Muscle of leg (tissue), 11 donors: Measurements from ENCODE around the gene AKR1A1. TPM values are rescaled to one million over a fixed set of nuclear protein-coding genes. Genes with fewer than 3 reads are reported as not detected.
A peak's percentile ranks its signal among the peaks of the same experiment; 100 is the strongest.

Source experiments
- DNase-seq: peaks from one replicate; pipeline ENCODE4 v3.0.0; 2013
- H3K27ac ChIP-seq: one replicate; pipeline ENCODE4 v1.5.1; 2013; ENCODE audit warnings: mild to moderate bottlenecking, low read length, control low read depth
- H3K27me3 ChIP-seq: one replicate; pipeline ENCODE4 v1.6.1; 2013; ENCODE audit warnings: low read length; ENCODE audit not compliant: control insufficient read depth, insufficient read depth
- H3K36me3 ChIP-seq: one replicate; pipeline ENCODE4 v1.6.1; 2013; ENCODE audit warnings: low read length; ENCODE audit not compliant: control insufficient read depth, insufficient read depth
- H3K4me1 ChIP-seq: one replicate; pipeline ENCODE4 v1.6.1; 2013; ENCODE audit warnings: low read length; ENCODE audit not compliant: control insufficient read depth, insufficient read depth
- H3K4me3 ChIP-seq: one replicate; pipeline ENCODE4 v1.5.1; 2013; ENCODE audit warnings: low read length, control low read depth
- H3K9me3 ChIP-seq: replicated peaks from 2 replicates; pipeline ENCODE4 v1.6.1; 2013; ENCODE audit warnings: low read depth, low read length; ENCODE audit not compliant: control insufficient read depth
- WGBS: methylation state at CpG from one replicate; pipeline ENCODE4 v1.1.5; 2013; ENCODE audit warnings: missing lambda C conversion rate; ENCODE audit not compliant: insufficient coverage; 5-methylcytosine and 5-hydroxymethylcytosine counted together
- polyA plus RNA-seq, 8 donors: library from polyadenylated mRNA; unstranded; fragments of 120-200 nt; gene quantifications; one replicate each; pipeline versions ENCODE4 v1.2.1 to v1.2.3, GENCODE V29; 2013; ENCODE audit warnings: inconsistent platforms in 1 of 8, low replicate concordance in 1 of 8; ENCODE audit not compliant: insufficient read length in 8 of 8, insufficient read depth in 1 of 8
- total RNA-seq: library from RNA; stranded (reverse); fragments of 120-200 nt; gene quantifications from one replicate; pipeline ENCODE4 v1.2.4, GENCODE V29; 2013

The AKR1A1 gene
- total and polyA plus RNA-seq, 9 donors: 78.3 to 114 (median 93.2) TPM

DNA sequence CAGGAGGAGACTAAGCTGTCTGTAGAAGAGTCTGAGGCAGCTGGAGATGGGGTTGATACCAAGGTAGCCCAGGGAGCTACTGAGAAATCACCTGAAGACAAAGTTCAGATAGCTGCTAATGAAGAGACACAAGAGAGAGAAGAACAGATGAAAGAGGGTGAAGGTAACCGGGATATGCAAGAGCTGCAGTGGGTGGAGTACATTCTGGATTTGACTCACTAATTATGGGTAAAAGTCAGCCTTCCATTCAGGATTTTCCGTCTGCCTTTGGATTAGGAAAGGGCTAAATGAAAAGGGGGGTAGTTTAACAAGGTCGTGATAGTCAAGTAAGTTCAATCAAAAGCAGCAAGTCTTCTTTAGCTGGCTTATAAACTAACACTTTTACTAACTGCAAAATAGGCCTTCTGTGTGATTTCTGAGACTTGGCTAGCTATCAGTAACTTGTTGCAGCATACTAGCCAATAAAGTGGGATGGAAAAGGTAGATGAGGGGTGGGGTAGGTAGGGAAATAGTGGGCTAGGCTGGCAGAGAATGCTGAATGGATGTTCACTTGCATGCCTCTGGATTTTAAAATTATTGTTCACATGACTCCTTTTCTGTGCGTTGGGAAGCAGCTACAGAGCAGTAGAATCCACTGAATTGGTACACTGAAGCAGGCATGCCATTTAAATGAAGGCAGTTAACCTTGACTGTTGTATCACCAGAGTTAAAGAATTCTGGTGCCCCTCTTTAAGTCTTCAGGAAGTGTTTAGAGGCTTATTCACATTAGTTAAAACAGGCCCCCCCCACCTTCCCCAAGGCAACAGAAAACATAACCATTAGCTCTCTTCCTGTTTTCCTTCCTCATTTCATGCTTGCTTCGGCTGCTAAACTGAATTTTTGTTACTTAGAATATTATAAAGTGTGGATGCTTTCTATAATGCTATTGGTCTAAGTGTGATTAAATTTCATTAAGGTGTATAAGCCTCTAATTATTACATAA lies 57.8 kb downstream of the AKR1A1 start:
- Histone ChIP-seq H3K27me3 (no peaks in the 10 kb centered on the region), H3K4me1 (no peaks in the 10 kb centered on the region), H3K4me3 (no peak overlapping the region), H3K36me3 (peaks cover 42% of the 10 kb centered on the region), H3K9me3 (no peaks in the 10 kb centered on the region), H3K27ac (no peak overlapping the region)
- peak; percentile 36 for DNase-seq
- 91% methylated on average over 2 of the region's 5 CpGs for WGBS

DNA sequence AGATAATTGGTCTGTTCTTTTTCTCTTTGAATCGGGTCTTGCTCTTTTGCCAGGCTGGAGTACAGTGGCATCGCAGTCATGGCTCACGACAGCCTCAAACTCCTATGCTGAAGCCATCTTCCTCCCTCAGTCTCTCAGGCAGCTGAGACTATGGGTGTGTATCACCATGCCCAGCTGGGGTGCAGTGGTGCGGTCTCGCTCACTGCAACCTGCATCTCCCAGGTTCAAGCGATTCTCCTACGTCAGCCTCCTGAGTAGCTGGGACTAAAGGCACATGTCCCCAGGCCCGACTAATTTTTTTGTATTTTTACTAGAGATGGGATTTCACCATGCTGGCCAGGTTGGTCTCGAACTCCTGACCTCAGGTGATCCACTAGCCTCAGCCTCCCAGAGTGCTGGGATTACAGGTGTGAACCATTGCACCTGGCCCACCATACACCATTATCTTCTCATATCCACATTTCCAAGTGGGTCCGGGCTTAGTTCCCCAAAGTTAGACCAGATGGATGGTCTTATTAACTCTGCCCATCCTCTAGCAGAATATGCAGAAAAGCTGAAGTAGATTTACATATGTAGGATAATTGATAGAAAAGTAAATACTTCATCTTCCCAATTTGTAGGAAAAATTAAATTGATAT lies 60.1 kb downstream of the AKR1A1 start:
- Histone ChIP-seq H3K27me3 (no peaks in the 10 kb centered on the region), H3K4me3 (no peak overlapping the region), H3K4me1 (no peaks in the 10 kb centered on the region), H3K27ac (no peak overlapping the region), H3K9me3 (no peaks in the 10 kb centered on the region), H3K36me3 (peaks cover 61% of the 10 kb centered on the region)
- no peak for DNase-seq
- 89% methylated on average over 3 of the region's 10 CpGs for WGBS

DNA sequence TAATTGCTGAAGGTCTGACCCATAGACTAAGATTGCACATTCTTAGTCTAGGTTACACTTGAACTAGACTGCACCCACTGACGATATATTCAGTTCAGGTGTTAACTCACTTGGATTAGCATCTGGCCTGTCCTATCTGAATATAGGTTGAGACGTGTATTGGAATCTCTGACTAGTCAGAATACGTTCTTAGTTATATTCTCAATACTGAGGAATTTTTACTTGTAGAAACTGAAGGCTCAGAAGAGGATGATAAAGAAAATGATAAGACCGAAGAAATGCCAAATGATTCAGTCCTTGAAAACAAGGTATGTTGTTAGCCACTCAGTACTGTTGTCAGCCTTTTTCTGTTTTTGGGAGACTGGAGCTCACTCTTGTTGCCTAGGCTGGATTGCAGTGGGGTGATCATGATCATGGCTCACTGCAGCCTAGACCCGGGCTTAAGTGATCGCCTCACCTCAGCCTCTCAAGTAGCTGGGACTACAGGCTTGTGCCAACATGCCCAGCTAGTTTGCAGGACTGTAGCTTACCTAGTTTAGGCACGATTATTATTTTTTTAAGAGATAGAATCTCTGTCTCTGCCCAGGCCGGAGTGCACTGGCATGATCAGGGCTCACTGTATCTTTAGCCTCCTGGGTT lies 62.4 kb downstream of the AKR1A1 start:
- 77% methylated on average over 5 of the region's 8 CpGs for WGBS
- Histone ChIP-seq H3K4me3 (no peak overlapping the region), H3K4me1 (no peaks in the 10 kb centered on the region), H3K9me3 (no peaks in the 10 kb centered on the region), H3K27ac (no peak overlapping the region), H3K27me3 (no peaks in the 10 kb centered on the region), H3K36me3 (peaks cover 68% of the 10 kb centered on the region)
- no peak for DNase-seq

DNA sequence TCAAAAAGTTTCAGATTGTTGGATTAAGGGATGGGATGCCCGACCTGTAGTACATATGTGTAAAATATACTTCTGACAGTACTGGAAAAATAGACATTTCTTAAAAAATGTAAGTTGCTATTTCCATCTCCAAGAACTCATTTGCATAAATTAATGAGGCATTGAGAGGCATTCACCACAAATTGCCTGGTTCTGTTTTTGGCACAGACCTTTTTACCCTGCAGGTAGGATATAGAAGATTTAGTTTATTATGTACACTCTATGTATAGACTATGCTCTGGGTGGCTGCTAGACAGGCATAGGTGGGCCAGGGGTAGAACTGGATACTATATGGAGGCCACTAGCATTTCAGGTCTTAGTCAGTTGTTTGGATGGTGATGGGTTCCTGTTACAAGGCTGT lies 65.3 kb downstream of the AKR1A1 start:
- DNase-seq: no peak
- no peak overlapping the region for H3K4me3 ChIP-seq
- no peaks in the 10 kb centered on the region for H3K9me3 ChIP-seq
- WGBS: no CpG with 5 or more reads among the region's 1 CpG
- H3K27ac ChIP-seq: no peak overlapping the region
- peaks cover 72% of the 10 kb centered on the region for H3K36me3 ChIP-seq
- no peaks in the 10 kb centered on the region for H3K27me3 ChIP-seq
- no peaks in the 10 kb centered on the region for H3K4me1 ChIP-seq

DNA sequence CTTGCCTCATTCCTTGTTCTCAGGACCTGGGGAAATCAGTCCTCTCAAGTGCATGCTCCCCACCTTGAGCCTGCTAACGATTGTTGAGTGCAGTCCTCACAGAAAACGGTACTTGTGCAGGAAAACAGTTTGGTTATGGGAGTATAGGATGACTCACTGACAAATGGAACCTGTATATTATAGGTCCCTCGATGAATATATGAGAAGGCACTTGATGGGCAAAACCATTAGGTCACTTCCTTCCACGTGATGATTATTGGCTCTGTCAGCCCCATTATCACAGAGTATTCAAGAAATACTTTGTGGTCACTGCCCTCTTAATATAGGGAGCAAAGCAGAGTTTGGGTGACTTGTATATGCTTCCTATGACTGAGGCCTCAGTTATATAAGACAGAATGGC lies 67.0 kb downstream of the AKR1A1 start:
- no peak for DNase-seq
- Histone ChIP-seq H3K27me3 (no peaks in the 10 kb centered on the region), H3K27ac (no peak overlapping the region), H3K9me3 (no peaks in the 10 kb centered on the region), H3K36me3 (peaks cover 73% of the 10 kb centered on the region), H3K4me1 (peaks cover 5% of the 10 kb centered on the region), H3K4me3 (no peak overlapping the region)
- 75% methylated on average over 2 of the region's 4 CpGs for WGBS

DNA sequence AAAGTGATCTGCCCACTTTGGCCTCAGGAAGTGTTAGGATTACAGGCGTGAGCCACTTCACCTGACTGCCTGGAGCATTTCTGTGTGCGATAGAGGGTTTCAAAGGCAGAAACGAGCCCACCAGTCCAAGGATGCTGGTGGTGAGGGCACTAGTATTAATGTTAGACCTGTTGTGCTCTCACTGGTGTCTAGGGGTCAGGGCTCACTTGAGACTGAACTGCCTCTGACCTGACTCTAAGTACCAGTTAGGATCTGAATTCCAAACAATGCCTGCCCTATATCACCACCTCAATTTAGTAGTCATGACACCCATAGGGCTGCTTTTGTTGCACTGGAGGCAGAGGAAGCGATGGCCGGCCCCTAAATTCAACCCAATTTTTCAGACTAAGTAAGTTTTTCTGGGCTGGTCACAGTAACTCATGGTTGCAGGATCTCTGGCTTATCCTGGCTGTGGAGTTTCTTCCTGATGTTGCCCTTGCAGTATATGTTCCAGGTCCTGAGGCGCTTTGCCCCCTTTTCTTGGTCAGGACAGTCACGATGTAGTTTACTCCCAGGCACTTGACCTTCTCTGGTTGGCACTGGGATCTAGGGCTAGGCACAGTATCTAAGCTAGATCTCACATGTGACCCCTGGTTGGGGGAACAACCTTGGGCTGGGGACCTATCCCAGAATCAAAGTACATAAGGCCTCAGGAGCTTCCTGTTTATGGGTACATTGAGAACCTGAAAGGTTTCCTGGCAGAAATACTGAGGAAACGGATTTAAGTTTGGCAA lies 68.7 kb downstream of the AKR1A1 start:
- no peak overlapping the region for H3K27ac ChIP-seq
- H3K27me3 ChIP-seq: no peaks in the 10 kb centered on the region
- DNase-seq: no peak
- peaks cover 15% of the 10 kb centered on the region for H3K4me1 ChIP-seq
- no peaks in the 10 kb centered on the region for H3K9me3 ChIP-seq
- peaks cover 64% of the 10 kb centered on the region for H3K36me3 ChIP-seq
- H3K4me3 ChIP-seq: no peak overlapping the region
- WGBS: 81% methylated on average over 4 of the region's 8 CpGs

Other genes starting within 250 kb of the AKR1A1 start
- 2.6 TPM for gene HPDL, start 223.9 kb upstream of the AKR1A1 start, total RNA-seq
- gene HPDL, start 223.9 kb upstream of the AKR1A1 start, polyA plus RNA-seq: 1 to 10 TPM; 1.3 to 2.5 (median 1.8) TPM
- gene TOE1, start 210.7 kb upstream of the AKR1A1 start, total RNA-seq: 6.8 TPM
- gene TOE1, start 210.7 kb upstream of the AKR1A1 start, polyA plus RNA-seq: 1 to 10 TPM; 6.8 to 9.9 (median 7.8) TPM
- gene MUTYH, start 210.4 kb upstream of the AKR1A1 start, total RNA-seq: 19.7 TPM
- 10 to 100 TPM; 13.9 to 25.3 (median 15.7) TPM for gene MUTYH, start 210.4 kb upstream of the AKR1A1 start, polyA plus RNA-seq
- gene TESK2, start 59.7 kb upstream of the AKR1A1 start, total RNA-seq: 2.2 TPM
- 1 to 10 TPM; 1.3 to 3.1 (median 1.9) TPM for gene TESK2, start 59.7 kb upstream of the AKR1A1 start, polyA plus RNA-seq
- gene CCDC163, start 50.8 kb upstream of the AKR1A1 start, total RNA-seq: 2.8 TPM
- 1 to 10 TPM in 7 of 8 donors, under 1 TPM in 1; 0.74 to 3.6 (median 2.0) TPM for gene CCDC163, start 50.8 kb upstream of the AKR1A1 start, polyA plus RNA-seq
- 4.6 TPM for gene MMACHC, start 50.5 kb upstream of the AKR1A1 start, total RNA-seq
- 1 to 10 TPM; 6.1 to 9.4 (median 7.4) TPM for gene MMACHC, start 50.5 kb upstream of the AKR1A1 start, polyA plus RNA-seq
- 223 TPM for gene PRDX1, start 28.9 kb upstream of the AKR1A1 start, total RNA-seq
- gene PRDX1, start 28.9 kb upstream of the AKR1A1 start, polyA plus RNA-seq: 100 to 1,000 TPM; 159 to 216 (median 171) TPM
- gene NASP, start 33.2 kb downstream of the AKR1A1 start, total RNA-seq: 56.4 TPM
- gene NASP, start 33.2 kb downstream of the AKR1A1 start, polyA plus RNA-seq: 100 to 1,000 TPM; 139 to 188 (median 160) TPM
- 1.2 TPM for gene CCDC17, start 73.2 kb downstream of the AKR1A1 start, total RNA-seq
- 1 to 10 TPM in 5 of 8 donors, under 1 TPM in 3; 0.71 to 2.0 (median 1.5) TPM for gene CCDC17, start 73.2 kb downstream of the AKR1A1 start, polyA plus RNA-seq
- gene GPBP1L1, start 135.7 kb downstream of the AKR1A1 start, total RNA-seq: 73.0 TPM
- gene GPBP1L1, start 135.7 kb downstream of the AKR1A1 start, polyA plus RNA-seq: 10 to 100 TPM; 55.7 to 70.4 (median 64.8) TPM
- 14.4 TPM for gene TMEM69, start 137.4 kb downstream of the AKR1A1 start, total RNA-seq
- gene TMEM69, start 137.4 kb downstream of the AKR1A1 start, polyA plus RNA-seq: 10 to 100 TPM; 25.7 to 31.2 (median 28.7) TPM
- 15.2 TPM for gene IPP, start 199.8 kb downstream of the AKR1A1 start, total RNA-seq
- gene IPP, start 199.8 kb downstream of the AKR1A1 start, polyA plus RNA-seq: 10 to 100 TPM; 16.6 to 20.6 (median 19.1) TPM